ENCODE data around the gene KIZ.
A peak's percentile ranks its signal among the peaks of the same experiment; 100 is the strongest.
"Not testable (repeated sequence)": the region's sequence is repeated elsewhere in the genome, so short reads cannot be mapped to it uniquely, and the experiment has no call there.

Gene KIZ

GRCh38 chr20:21225215-21225947 is 99.5 kb downstream of the KIZ start:
- no peak for DNase-seq (ENCODE audit: low read depth in 2 of 3, low spot score in 1 of 3)

DNA sequence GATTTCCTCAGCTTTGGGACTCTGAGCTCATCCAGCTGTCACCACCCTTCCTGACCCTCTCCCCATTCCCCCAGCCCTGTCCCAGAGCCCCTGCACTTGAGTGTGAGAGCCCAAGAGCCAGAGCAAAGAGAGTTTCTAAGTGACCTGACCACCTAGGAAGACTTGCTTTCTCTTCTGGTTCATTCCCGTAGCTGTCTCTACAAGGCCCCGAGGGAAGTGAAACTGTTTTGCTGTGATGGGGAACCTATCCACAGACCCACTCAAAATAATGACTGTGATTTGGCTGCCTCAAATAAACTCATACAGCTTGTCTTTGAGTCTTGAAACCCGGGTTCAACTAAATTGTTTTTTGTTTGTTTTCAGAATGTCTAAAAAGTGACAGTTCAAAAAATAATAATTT is 102.6 kb downstream of the KIZ start:
- DNase-seq (ENCODE audit: low read depth in 2 of 3, low spot score in 1 of 3), result no peak

DNA sequence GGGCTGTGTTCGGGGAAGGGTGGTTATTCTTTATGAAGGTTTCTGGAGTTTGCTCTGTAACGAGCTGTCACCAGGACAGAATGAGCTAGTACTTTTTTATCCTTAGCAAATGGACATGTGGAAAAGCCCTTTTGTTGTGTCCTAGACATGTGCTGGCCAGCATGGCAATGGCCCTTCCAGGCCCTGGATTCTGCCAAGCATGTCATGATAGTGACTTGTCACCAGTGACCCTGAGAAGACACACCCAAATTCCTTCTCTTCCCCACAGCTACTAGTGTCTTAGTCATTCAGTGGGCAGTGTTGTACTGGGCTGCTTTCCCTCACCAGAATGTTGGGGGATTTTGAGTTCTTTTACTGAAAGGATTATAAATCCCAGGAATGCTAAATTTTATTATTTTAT is 103.3 kb downstream of the KIZ start:
- no peak for DNase-seq (ENCODE audit: low read depth in 2 of 3, low spot score in 1 of 3)

DNA sequence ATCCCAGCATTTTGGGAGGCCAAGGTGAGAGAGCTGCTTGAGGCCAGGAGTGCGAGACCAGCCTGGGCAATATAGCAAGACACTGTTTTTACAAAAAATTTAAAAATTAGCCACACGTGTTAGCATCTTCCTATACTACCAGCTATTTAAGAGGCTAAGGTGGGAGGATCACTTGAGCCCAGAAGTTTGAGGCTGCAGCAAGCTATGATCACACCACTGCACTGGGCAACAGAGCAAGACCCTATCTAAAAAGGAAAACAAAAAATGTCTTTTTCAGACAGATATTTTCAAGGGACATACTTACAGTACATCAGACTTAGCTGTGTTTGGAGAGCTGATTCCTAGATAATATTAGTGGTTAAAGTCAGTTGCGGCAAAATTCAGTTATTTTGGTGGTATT is 104.3 kb downstream of the KIZ start:
- no peak for DNase-seq (ENCODE audit: low read depth in 2 of 3, low spot score in 1 of 3)

GRCh38 chr20:21230686-21231085 is 104.8 kb downstream of the KIZ start:
- DNase-seq (ENCODE audit: low read depth in 2 of 3, low spot score in 1 of 3), result no peak

GRCh38 chr20:21232546-21233280 is 106.8 kb downstream of the KIZ start:
- no peak for DNase-seq (ENCODE audit: low read depth in 2 of 3, low spot score in 1 of 3)

DNA sequence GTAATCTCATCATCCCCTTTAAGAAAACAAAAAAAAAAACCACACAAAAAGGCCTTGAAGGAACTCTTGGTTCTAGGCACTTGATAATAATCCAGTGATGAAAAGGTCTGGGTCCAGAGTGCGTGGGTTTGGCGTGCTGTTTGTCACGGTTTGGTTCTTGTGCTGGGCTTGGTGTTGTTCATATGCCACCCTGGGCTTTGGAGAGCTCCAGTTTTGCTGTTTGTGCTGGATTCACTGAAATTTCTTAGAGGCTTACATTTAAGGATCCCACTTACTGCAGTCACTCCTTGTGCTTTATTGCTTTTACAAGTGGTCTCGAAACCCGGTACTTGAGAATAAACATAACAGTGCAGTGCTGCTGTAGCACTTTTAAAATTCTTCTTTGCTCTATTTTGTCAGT is 108.4 kb downstream of the KIZ start:
- DNase-seq (ENCODE audit: low read depth in 2 of 3, low spot score in 1 of 3), result no peak

DNA sequence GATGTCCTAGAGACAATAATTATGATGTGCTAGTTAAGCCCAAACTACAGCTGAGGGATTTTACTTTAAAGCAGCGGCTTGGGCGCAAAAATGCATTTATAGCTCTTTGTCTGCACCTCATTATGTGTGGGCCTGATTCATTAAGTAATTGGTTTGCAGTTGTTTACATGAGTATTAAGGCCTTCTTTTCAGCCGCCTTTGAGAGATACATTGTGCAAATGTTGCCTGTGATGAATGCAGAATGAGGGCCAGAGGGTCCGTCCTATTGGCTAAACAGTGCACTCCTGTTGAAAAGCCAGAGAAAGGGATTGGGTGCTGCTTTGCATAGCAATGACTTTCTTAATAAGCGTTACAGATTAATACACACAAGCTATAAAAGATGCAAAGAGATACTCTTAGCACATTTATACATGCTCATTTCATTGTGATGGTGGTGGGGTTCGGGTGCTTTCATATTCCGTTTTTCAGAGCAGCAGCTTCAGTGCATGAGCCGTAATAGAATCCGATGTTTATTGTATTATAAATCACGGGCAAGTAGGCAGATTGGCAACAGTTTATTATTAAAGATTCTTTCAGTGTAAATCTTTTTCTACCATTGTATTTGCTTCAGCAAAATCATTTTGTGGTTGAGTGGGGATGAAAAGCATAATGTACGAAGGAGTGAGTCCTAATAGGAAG is 109.1 kb downstream of the KIZ start:
- DNase-seq (ENCODE audit: low read depth in 2 of 3, low spot score in 1 of 3), result no peak

- DNase-seq (ENCODE audit: low read depth in 2 of 3, low spot score in 1 of 3), result peak; percentile 50 to 70 (median 57)
Measured at GRCh38 chr20:21235484-21236445, 109.9 kb downstream of the KIZ start.

DNA sequence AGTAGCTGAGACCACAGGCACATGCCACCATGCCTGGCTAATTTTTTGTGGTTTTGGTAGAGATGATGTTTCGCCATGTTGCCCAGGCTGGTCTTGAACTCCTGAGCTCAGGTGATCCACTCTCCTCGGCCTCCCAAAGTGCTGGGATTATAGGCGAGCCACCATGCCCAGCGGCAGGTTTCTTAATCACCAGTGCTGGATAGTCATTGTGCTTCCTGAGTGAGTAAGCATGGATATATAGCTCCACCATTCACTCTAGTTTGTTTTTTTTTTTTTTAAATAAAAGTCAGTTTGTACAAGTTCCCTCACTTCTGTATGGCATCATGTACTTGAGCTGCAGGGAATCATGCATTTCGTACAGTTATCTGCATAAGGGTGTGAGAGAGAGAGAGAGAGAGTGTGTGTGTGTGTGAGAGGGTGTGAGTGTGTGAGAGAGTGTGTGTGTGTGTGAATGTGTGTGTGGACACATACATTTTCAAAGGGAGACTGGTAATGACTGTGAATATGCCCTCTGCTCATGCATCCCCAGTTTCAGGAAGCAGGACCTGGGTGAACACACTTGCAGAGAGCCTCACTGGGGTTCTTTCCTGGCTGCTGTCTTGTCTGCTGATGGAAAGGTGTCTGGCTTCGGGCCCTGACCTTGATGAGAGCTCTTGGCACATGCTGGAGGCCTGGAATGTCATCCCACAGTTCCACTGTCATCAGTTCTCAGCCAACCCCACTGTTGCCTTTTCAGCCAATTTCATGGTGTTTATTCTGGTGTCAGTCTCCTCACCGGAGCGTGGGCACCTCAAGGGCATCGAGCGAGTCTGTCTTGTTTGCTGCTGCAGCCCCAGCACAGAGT is 112.3 kb downstream of the KIZ start:
- DNase-seq (ENCODE audit: low read depth in 2 of 3, low spot score in 1 of 3), result no peak

GRCh38 chr20:21238818-21239536 is 113.1 kb downstream of the KIZ start:
- DNase-seq (ENCODE audit: low read depth in 2 of 3, low spot score in 1 of 3), result no peak

DNA sequence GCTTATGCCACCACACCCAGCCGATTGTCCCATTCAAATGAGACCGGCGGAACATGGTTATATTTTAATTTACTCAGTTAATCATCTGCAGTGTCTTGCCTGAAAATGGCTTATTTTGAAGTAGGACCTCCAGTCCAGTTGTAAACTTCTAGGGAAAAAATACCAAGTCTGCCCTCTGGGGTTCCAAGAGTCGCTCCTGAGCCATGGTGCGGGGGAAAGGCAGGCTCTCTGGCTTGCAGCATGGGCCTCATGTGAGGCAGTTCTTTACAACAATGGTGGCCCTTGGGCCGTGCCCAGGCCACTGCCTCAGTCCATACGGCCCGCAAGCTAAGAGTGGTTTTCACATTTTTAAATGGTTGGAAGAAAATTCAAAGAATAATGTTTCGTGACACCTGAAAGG is 114.5 kb downstream of the KIZ start:
- DNase-seq (ENCODE audit: low read depth in 2 of 3, low spot score in 1 of 3), result no peak

GRCh38 chr20:21241406-21241805 is 115.5 kb downstream of the KIZ start:
- no peak for DNase-seq (ENCODE audit: low read depth in 2 of 3, low spot score in 1 of 3)

GRCh38 chr20:21243811-21244210 is 117.9 kb downstream of the KIZ start:
- no peak for DNase-seq (ENCODE audit: low read depth in 2 of 3, low spot score in 1 of 3)

DNA sequence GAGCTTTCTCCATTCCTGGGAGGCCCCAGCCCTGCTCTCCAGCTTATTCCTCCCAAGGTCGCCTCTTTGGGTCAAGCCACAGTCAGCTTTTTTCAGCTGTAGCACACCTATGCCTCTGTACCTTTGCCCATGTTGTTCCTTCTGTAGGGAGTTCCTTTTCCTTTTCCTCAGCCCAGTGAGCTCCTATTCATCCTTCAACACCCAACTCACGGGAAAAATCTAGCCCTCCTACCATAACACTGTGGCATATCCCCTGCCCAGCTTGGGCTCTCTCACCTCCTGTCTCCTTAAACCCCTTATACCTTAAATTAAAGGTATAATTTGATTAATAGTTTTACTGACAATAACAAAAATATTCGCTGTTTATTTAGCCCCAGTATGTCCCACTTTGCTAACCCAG is 118.9 kb downstream of the KIZ start:
- no peak for DNase-seq (ENCODE audit: low read depth in 2 of 3, low spot score in 1 of 3)

DNA sequence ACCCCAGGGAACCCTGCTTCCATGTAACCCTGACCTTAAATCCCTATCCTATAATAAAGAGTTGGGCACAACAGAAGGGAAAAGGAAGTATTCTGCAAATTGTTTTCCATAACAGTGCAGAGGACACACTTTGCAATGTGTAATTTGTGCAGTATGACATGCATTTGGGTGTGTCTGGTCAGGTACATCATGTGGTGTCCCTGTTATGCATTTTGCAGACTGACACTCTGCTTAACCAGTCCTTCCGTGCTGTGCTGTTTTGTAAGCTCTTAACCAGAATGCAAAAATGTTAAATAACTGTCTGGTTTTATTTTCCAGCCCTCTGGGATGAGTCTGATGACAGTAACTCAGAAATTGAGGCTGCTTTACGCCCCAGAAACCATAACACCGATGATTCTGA is 120.3 kb downstream of the KIZ start:
- DNase-seq (ENCODE audit: low read depth in 2 of 3, low spot score in 1 of 3), result no peak

DNA sequence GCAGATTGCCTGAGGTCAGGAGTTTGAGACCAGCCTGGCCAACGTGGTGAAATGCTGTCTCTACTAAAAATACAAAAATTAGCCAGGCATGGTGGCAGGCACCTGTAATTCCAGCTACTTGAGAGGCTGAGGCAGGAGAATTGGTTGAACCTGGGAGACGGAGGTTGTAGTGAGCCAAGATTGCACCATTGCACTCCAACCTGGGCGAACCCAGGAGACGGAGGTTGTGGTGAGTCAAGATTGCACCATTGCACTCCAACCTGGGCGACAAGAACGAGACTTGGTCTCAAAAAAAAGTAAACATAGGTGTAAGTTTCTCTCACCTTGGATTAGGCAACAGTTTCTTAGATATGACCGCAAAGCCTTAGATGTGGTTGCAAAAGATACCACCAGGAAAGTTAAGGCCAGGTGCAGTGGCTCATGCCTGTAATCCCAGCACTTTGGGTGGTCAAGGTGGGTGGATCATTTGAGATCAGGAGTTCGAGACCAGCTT is 121.8 kb downstream of the KIZ start:
- not testable (repeated sequence) for DNase-seq (ENCODE audit: low read depth in 2 of 3, low spot score in 1 of 3)

DNA sequence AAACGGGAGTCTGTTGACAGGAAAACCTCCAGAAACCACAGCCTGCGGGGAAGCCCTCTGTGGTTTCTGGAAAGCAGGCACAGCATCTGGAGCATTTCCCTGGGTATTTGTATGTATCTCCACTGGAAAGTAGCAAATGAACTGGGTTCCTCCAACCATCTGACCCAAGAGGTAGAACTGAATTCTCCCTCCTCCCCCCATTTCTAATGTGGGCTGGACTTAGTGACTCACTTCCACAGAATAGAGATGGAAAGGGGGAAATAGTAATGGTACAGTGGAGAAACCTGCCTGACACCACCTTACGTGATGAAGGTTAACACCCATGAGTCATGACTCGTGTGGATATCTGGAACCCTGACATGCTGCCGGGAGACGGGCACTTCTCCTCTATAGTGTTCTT is 125.4 kb downstream of the KIZ start:
- peak; percentile 20 to 55 (median 27) for DNase-seq (ENCODE audit: low read depth in 2 of 3, low spot score in 1 of 3)

DNA sequence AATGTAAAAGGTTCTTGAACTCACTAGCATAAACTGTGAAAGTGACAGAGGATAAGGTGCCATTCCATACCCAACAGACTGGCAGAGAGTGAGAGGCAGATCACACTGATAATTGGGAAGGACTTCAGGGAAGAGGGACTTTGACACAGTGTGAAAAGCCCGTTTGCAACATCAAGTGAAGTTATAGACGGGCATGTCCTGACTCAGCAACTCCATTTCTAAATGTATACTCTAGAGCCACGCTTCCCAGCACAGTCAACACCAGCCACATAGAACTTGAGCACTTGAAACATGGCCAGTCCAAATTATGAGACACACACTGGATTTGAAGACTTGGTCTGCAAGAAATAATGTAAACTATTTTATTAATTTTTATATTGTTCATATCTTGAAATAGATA is 131.3 kb downstream of the KIZ start:
- DNase-seq (ENCODE audit: low read depth in 2 of 3, low spot score in 1 of 3), result no peak

All from stimulated activated CD4-positive, alpha-beta T cell treated with anti-CD3 and anti-CD28 coated beads, Interleukin-12 subunit alpha, Interleukin-12 subunit beta, amount 100 ng/mL, for 48 hours (primary cell).